Stimulated activated CD8-positive, alpha-beta memory T cell treated with anti-CD3 and anti-CD28 coated beads, Interleukin-12 subunit alpha, Interleukin-12 subunit beta, amount 100 ng/mL, for 4 hours (primary cell): ENCODE results near the gene LAMA4.

Experiments used
- DNase-seq: peaks from one replicate; pipeline ENCODE4 v3.0.0-alpha.2; 2020; ENCODE audit warnings: low read depth

LAMA4 gene

GRCh38 chr6:112087136-112087911 is 167.0 kb downstream of the LAMA4 start, which contains the start of the genes FAM229B and TUBE1:
Gene FAM229B (plus strand): TSS chr6:112087591. CDS start chr6:112099284, 11,693 bp downstream.
Gene TUBE1 (minus strand): TSS chr6:112087482. CDS start chr6:112087434, 48 bp downstream.
- peak; percentile 79 for DNase-seq

- DNase-seq, result no peak
Observed at GRCh38 chr6:112086744-112087135, 167.6 kb downstream of the LAMA4 start.

GRCh38 chr6:112085286-112086065 is 168.9 kb downstream of the LAMA4 start:
- no peak for DNase-seq

GRCh38 chr6:112081569-112081968 is 172.8 kb downstream of the LAMA4 start:
- no peak for DNase-seq

- no peak for DNase-seq
Observed at GRCh38 chr6:112066606-112067005, 187.8 kb downstream of the LAMA4 start.

- no peak for DNase-seq
Observed at GRCh38 chr6:112065426-112065986, 188.9 kb downstream of the LAMA4 start.

- no peak for DNase-seq
Observed at GRCh38 chr6:112062966-112063365, 191.4 kb downstream of the LAMA4 start.

- DNase-seq, result no peak
Observed at GRCh38 chr6:112061605-112062004, 192.8 kb downstream of the LAMA4 start.
